HCT116 (cell line): ENCODE data around the gene KPNB1. TPM values are rescaled to one million over a fixed set of nuclear protein-coding genes. Genes with fewer than 3 reads are reported as not detected.
A peak's percentile ranks its signal among the peaks of the same experiment; 100 is the strongest.

Experiments used
- ATAC-seq: fragments of 200-7000 bp; cut with Tn5 transposase; 2 replicates; pipeline ENCODE4 v1.9.1; 2020; ENCODE audit warnings: mild to moderate bottlenecking, moderate library complexity
- BruUV-seq: library from RNA; stranded (reverse); fragments of 400-500 nt; replicated peaks from 2 replicates; lab custom pipeline; 2021; lab: Mats Ljungman, UMichigan
- CTCF ChIA-PET: fragments of 300-600 bp; sonication (Branson Sonifier 250); formaldehyde crosslinking; loops from one replicate; lab custom pipeline; 2021; ENCODE audit warnings: antibody characterized with exemption; lab: Charles Lee
- POLR2A ChIA-PET: fragments of 300-600, 350-600 bp; sonication (Branson Sonifier 250); formaldehyde crosslinking; loops from one replicate; lab custom pipeline; 2021; ENCODE audit warnings: antibody characterized with exemption; lab: Charles Lee
- RAD21 ChIA-PET, 2 experiments: fragments of 300-600 bp; sonication (Branson Sonifier 250); formaldehyde crosslinking; loops; one replicate each; lab custom pipeline; 2023; ENCODE audit warnings: low total read pairs in 2 of 2; ENCODE audit not compliant: uncharacterized antibody in 2 of 2, unreplicated experiment in 2 of 2, low non-redundant PET in 1 of 2; lab: Charles Lee
- DNase-seq: peaks from one replicate; pipeline ENCODE4 v3.0.0-alpha.2; 2010; ENCODE audit warnings: low read depth, low spot score
- H2AFZ ChIP-seq: fragments of 200-600 bp; shearing (Covaris generic), sonication (generic); 2 replicates; pipeline ENCODE4 v1.6.1; 2017; ENCODE audit warnings: low read depth, mixed run types, mixed read lengths, antibody characterized with exemption, low read length; ENCODE audit not compliant: poor library complexity, severe bottlenecking
- H3K27ac ChIP-seq: 2 replicates; pipeline ENCODE4 v1.5.1; 2012; ENCODE audit warnings: low read depth, low read length
- H3K27me3 ChIP-seq: fragments of 200-600 bp; sonication (generic); 2 replicates; pipeline ENCODE4 v1.6.1; 2016; ENCODE audit warnings: mixed run types, low read length, mixed read lengths; ENCODE audit not compliant: insufficient read depth
- H3K36me3 ChIP-seq, 2 experiments: fragments of 200-500 bp in 1 of 2; fragments of 200-600 bp in 1 of 2; sonication (Bioruptor generic) in 1 of 2; sonication (generic) in 1 of 2; 2 replicates each; pipeline versions ENCODE4 v1.5.1 to v1.6.1; 2014 to 2016; ENCODE audit warnings: low read length in 2 of 2, inconsistent platforms in 1 of 2, mixed read lengths in 1 of 2, mixed run types in 1 of 2; ENCODE audit not compliant: insufficient read depth in 2 of 2, control insufficient read depth in 1 of 2
- H3K4me1 ChIP-seq, 2 experiments: fragments of 200-600 bp in 1 of 2; sonication (generic) in 1 of 2; 2 replicates each; pipeline versions ENCODE4 v1.5.1 to v1.6.1; 2012 to 2017; ENCODE audit warnings: low read length in 2 of 2, inconsistent platforms in 1 of 2, mild to moderate bottlenecking in 1 of 2, mixed read lengths in 1 of 2, mixed run types in 1 of 2, moderate library complexity in 1 of 2; ENCODE audit not compliant: insufficient read depth in 2 of 2, control insufficient read depth in 1 of 2
- H3K4me2 ChIP-seq: fragments of 200-600 bp; sonication (generic); 2 replicates; pipeline ENCODE4 v1.6.1; 2017; ENCODE audit warnings: mixed run types, low read length, mixed read lengths
- H3K4me3 ChIP-seq, 2 experiments: fragments of 200-600 bp in 1 of 2; sonication (generic) in 1 of 2; replicated peaks in 1 of 2; 2 replicates each; pipeline ENCODE4 v1.5.1; 2011 to 2016; ENCODE audit warnings: low read length in 2 of 2, control low read depth in 1 of 2, low read depth in 1 of 2, mild to moderate bottlenecking in 1 of 2, mixed read lengths in 1 of 2, mixed run types in 1 of 2
- H3K79me2 ChIP-seq: fragments of 200-600 bp; sonication (generic); 2 replicates; pipeline ENCODE4 v1.6.1; 2017; ENCODE audit warnings: mild to moderate bottlenecking, mixed run types, low read length, moderate library complexity, mixed read lengths; ENCODE audit not compliant: insufficient read depth
- H3K9ac ChIP-seq: fragments of 200-600 bp; sonication (generic); 2 replicates; pipeline ENCODE4 v1.6.1; 2016; ENCODE audit warnings: low read length, mixed read lengths
- H3K9me2 ChIP-seq: fragments of 200-600 bp; sonication (generic), shearing (Covaris generic); 2 replicates; pipeline ENCODE4 v1.6.1; 2017; ENCODE audit warnings: mixed run types, mild to moderate bottlenecking, moderate library complexity; ENCODE audit not compliant: insufficient read depth
- H3K9me3 ChIP-seq, 2 experiments: fragments of 200-500 bp in 1 of 2; fragments of 200-600 bp in 1 of 2; sonication (Bioruptor generic) in 1 of 2; sonication (generic) in 1 of 2; 2 replicates each; pipeline ENCODE4 v1.6.1; 2014 to 2017; ENCODE audit warnings: low read length in 2 of 2, mixed read lengths in 2 of 2, inconsistent platforms in 1 of 2, low read depth in 1 of 2, mild to moderate bottlenecking in 1 of 2, mixed run types in 1 of 2, moderate library complexity in 1 of 2; ENCODE audit not compliant: control insufficient read depth in 1 of 2, insufficient read depth in 1 of 2
- H4K20me1 ChIP-seq: fragments of 200-600 bp; sonication (generic), shearing (Covaris generic); 2 replicates; pipeline ENCODE4 v1.6.1; 2017; ENCODE audit warnings: mixed run types, mild to moderate bottlenecking, moderate library complexity; ENCODE audit not compliant: insufficient read depth
- CBX3 ChIP-seq: IDR thresholded peaks from 2 replicates; pipeline ENCODE4 v1.6.1; 2012; ENCODE audit warnings: low read depth
- CTCF ChIP-seq, 3 experiments: fragments of 200-600 bp in 1 of 3; sonication (generic) in 1 of 3; IDR thresholded peaks in 2 of 3; conservative IDR thresholded peaks in 1 of 3; 2 replicates each; pipeline ENCODE4 v1.5.1; 2012 to 2017; ENCODE audit warnings: low read depth in 2 of 3, low read length in 2 of 3, antibody characterized with exemption in 1 of 3, borderline replicate concordance in 1 of 3, control low read depth in 1 of 3, mild to moderate bottlenecking in 1 of 3, mixed read lengths in 1 of 3, mixed run types in 1 of 3, moderate library complexity in 1 of 3; ENCODE audit not compliant: insufficient read depth in 1 of 3
- POLR2AphosphoS5 ChIP-seq: IDR thresholded peaks from 2 replicates; pipeline ENCODE4 v1.6.1; 2011; ENCODE audit warnings: mild to moderate bottlenecking, low read depth, low read length, moderate library complexity
- RAD21 ChIP-seq: IDR thresholded peaks from 2 replicates; pipeline ENCODE4 v1.6.1; 2012; ENCODE audit warnings: low read depth, mild to moderate bottlenecking
- REST ChIP-seq: IDR thresholded peaks from 2 replicates; pipeline ENCODE4 v1.6.1; 2012; ENCODE audit warnings: low read depth
- SIN3A ChIP-seq: IDR thresholded peaks from 2 replicates; pipeline ENCODE4 v1.6.1; 2012; ENCODE audit warnings: low read depth
- SP1 ChIP-seq: IDR thresholded peaks from 2 replicates; pipeline ENCODE4 v1.6.1; 2012; ENCODE audit warnings: low read depth
- ZBTB33 ChIP-seq: IDR thresholded peaks from 2 replicates; pipeline ENCODE4 v1.6.1; 2011; ENCODE audit warnings: mild to moderate bottlenecking, low read length, moderate library complexity; ENCODE audit not compliant: insufficient replicate concordance; ENCODE audit errors: extremely low read depth
- ZFX ChIP-seq: fragments of 450-650 bp; IDR thresholded peaks from 2 replicates; pipeline ENCODE4 v1.6.1; 2017
- ZNF274 ChIP-seq: fragments of 200-500 bp; sonication (Bioruptor generic); IDR thresholded peaks from 2 replicates; pipeline ENCODE4 v1.6.1; 2014; ENCODE audit warnings: mild to moderate bottlenecking, low read depth, low read length, inconsistent platforms
- intact Hi-C: fragments of 100-400 bp; cut with micrococcal nuclease; formaldehyde crosslinking; loops from 2 replicates; pipeline ENCODE4 v1.10.0; 2022
- total RNA-seq: library from RNA; stranded (reverse); gene quantifications from one replicate; pipeline ENCODE4 v1.2.1, GENCODE V29; 2021; ENCODE audit not compliant: unreplicated experiment

KPNB1 gene
- total RNA-seq, 1 experiment from 2014 or later: 526 TPM

- no peak overlapping the region for H2AFZ ChIP-seq
- peaks cover 82 to 89% of the 10 kb centered on the region in 2 experiments for H3K36me3 ChIP-seq
- no peaks in the 10 kb centered on the region for H3K9me2 ChIP-seq
- 0 out of 2 replicates have a peak overlapping the region, but pooled peaks have one; percentile 0 for H3K27ac ChIP-seq
- no peak overlapping the region for H3K4me3 ChIP-seq
- DNase-seq: peak; percentile 48
- POLR2A ChIA-PET: interaction anchor here (1.3 to 2.7 kb wide), 2 partner anchors 14 to 29 kb away, joined by 3 to 12 read pairs; partner anchors contain the start of gene KPNB1
- ATAC-seq: peak; percentile 88
- peaks cover 93% of the 10 kb centered on the region for H3K79me2 ChIP-seq
- no peak overlapping the region for H3K9ac ChIP-seq
- RAD21 ChIA-PET: interaction anchor here in 1 of 2 experiments (1.0 kb wide), 1 partner anchor 15 kb away, joined by 3 read pairs; no protein-coding TSS in a partner anchor
- no TSS peak for BruUV-seq
- CTCF ChIA-PET: interaction anchor here (0.8 to 2.5 kb wide), 10 partner anchors 8 to 138 kb away, joined by 3 to 11 read pairs (median 4); partner anchors contain the start of gene KPNB1
- intact Hi-C loops: loop anchor here (1.0 to 2.0 kb wide), 2 partner anchors 79 to 138 kb away; no protein-coding TSS in a partner anchor
- no peak for TF ChIP-seq SP1
- peak; percentile 71 to 97 (median 87) for TF ChIP-seq CTCF (IDR thresholded peaks at IDR 0.05 in 2 of 3, conservative IDR thresholded peaks at IDR 0.05 in 1 of 3; ENCODE audit: borderline replicate concordance in 1 of 3, insufficient read depth in 1 of 3, low read depth in 2 of 3, low read length in 2 of 3)
- no peak for TF ChIP-seq CBX3
- TF ChIP-seq ZNF274: no peak
- TF ChIP-seq SIN3A: peak; percentile 31; the same call in 1 of the 2 replicates
- TF ChIP-seq REST: no peak
- no peak for TF ChIP-seq ZFX
- TF ChIP-seq ZBTB33: no peak
- no peak for TF ChIP-seq POLR2AphosphoS5
- TF ChIP-seq RAD21: peak; percentile 74
- H3K4me2 ChIP-seq: no peak overlapping the region
- H3K4me1 ChIP-seq: no peaks in the 10 kb centered on the region
- peaks cover 34% of the 10 kb centered on the region for H4K20me1 ChIP-seq
- no peaks in the 10 kb centered on the region for H3K27me3 ChIP-seq
- no peaks in the 10 kb centered on the region for H3K9me3 ChIP-seq
Measured at GRCh38 chr17:47663912-47664623, 14.3 kb downstream of the KPNB1 start.
